Inflammatory macrophage treated with lipopolysaccharide for 4 hours (primary cell): Measurements from ENCODE around the gene ERC2.
A peak's percentile ranks its signal among the peaks of the same experiment; 100 is the strongest.

Source experiments
- DNase-seq: peaks from one replicate; pipeline ENCODE4 v3.0.0-alpha.2; 2020

Gene ERC2

DNA sequence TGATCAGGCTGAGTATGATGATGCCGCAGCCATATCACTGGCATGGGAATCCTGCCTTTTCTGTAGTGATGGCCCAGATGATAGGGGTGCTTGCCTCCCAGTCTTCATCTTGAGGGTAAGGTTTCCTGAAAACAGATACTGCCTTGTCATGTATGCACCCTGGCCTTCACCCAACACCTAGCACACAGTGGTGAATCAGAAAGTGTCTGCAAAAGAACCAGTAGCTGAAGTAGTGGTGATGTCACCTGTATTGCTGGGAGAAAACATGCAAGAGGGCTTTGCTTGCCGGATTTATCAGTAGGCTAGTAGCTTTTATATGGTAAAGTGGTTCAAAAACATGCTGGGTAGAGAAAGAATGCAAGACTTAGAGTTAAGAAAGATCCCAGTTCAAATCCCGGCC, 561.4 kb downstream of the ERC2 start:
- DNase-seq, result no peak

DNA sequence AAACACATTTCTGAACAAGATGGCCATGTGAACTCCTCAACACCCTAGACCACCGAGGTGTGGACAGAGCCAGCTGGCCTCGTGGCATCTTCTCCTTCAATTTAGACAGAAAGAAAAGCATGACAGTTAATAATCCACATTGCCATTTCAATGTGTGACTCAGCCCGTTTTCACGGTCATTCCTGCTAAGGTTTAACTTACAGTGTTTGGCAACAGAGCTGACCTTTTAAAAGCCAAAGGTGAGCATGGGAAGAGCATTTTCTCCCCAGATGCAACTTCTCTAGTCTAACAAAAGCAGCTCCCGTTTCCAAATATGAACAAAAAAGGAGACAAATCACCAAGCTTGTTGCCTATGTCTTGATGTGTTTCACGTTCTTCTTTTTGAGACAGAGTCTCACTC, 563.6 kb downstream of the ERC2 start:
- DNase-seq, result no peak

GRCh38 chr3:55903680-55904079, 564.6 kb downstream of the ERC2 start:
- no peak for DNase-seq

DNA sequence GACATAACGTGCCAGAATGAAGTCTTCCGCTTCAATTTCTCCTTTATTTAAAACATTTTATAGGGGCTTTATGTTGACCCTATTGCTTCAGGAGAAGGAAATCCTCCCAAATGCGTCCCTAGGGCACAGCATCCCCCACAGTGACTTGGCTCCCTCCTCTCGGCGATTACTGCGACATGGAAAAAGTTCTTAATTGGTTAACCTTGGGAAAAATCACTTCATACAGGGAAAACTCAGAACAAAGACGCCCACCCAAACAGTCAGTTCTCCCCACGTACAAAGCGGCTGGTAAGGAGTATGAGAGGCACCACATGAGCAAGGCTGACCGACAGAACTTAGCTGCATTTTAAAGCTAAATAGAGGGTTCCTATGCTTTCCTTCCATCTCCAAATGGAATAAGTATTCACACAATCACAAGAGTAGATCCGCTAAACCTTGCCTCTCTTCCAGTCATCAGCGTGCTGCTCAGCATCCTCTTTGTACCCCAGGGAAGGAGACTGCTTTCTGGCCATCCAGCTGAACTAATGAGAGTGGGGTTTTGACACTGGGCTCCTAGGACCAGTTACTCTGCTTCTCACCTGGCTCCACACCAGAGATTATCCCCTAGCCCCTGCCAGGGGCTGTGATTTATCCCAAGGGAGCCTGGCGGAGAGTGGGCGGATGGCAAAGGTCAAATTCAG, 565.9 kb downstream of the ERC2 start:
- no peak for DNase-seq

DNA sequence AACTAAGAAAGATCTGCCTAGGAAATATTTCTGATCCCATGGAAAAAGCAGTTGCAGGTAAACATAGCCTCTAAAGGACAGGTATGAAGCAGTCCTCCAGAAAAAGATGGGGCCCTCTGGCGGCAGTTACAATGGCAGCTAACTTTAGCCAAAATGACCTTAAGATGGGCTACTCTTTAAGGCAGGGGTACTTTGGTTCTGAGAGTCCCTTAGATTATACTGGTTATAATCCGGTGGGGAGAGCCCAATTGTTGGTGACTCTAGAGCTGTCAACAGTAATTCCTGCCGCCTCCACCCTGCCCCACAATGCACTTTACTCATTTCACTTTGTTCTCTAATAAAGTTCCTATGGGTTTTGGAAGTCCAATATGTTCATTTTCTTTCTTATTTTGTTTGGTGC, 568.4 kb downstream of the ERC2 start:
- DNase-seq, result no peak

- no peak for DNase-seq
These were observed 570.6 kb downstream of the ERC2 start for GRCh38 chr3:55897573-55898224.

GRCh38 chr3:55895897-55896566, 572.2 kb downstream of the ERC2 start:
- no peak for DNase-seq

DNA sequence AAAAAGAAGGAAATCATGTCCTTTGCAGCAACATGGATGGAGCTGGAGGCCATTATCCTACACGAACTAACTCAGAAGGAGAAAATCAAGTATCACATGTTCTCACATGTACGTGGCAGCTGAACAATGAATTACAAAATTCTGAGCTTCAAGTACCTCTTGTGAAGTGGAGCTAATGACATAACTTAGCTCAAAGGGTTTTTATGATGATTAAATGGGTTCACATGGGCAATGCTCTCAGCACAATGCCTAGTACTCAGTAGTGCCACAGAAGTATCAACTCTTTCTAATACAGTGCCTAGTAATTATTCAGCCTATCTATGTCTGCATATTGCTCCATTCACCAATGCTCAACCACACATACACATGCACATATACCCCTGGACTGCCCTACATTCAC, 573.7 kb downstream of the ERC2 start:
- DNase-seq, result no peak

GRCh38 chr3:55893045-55893664, 575.1 kb downstream of the ERC2 start:
- DNase-seq, result no peak

DNA sequence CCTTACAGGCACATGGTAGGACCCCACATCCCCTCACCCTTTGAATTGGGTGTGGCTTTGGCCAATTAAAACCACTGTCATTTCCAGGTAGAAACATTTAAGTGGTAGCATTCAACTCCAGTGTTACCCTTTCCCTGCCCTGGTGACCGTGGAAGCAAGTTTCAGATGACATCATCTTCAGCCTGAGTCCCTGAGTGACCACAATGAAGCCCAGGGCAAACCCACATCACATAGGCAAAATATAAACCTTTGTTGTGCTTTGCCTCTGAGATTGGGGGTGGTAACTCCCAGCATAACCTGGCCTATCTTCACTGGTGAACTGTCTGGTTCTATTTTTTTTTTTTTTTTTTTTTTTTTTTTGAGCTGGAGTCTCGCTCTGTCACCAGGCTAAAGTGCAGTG, 577.2 kb downstream of the ERC2 start:
- no peak for DNase-seq

DNA sequence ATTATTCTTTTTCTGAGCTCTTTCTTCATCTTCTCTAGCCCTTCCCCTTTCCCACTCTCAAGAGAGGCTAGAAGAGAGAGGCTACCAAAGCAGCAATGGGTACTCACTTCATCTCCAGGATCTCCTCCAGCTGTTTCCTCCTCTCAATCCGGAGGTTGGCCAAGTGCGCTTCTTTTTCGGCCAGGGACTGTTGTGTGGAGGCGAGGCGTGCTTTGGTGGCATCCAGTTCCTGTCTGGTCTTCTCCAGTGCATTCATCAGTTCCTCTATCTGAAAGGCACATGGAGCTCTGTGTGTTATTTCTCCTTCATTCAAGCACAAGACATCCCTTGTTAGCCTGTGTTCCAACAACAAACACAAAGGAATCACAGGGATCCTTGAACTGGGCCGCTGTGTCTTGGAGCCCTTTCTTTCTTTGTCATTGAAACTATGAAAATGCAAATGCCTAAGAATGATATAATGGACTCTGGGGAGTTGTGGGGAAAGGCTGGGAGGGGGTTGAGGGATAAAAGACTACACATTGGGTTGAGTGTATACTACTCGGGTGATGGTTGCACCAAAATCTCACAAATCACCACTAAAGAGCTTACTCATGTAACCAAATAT, 579.9 kb downstream of the ERC2 start:
- no peak for DNase-seq

DNA sequence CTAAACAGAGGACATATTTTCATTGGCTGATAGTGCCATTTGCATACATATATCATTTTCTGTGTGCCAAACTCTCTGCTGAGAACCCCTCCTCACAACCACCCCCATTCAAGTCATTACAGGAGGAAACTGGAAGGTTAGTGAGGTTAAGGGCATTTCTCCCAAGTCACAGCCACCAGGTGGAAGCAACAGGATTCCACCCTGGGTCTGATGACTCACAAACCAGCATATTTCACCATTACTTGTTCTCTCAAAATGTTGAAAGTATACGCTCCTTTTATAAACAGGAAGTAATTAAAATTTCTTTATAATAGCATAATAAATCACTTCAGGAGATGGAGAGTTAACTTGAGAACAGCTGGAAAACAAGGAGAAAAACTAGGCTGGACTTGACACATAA, 582.5 kb downstream of the ERC2 start:
- DNase-seq, result no peak

DNA sequence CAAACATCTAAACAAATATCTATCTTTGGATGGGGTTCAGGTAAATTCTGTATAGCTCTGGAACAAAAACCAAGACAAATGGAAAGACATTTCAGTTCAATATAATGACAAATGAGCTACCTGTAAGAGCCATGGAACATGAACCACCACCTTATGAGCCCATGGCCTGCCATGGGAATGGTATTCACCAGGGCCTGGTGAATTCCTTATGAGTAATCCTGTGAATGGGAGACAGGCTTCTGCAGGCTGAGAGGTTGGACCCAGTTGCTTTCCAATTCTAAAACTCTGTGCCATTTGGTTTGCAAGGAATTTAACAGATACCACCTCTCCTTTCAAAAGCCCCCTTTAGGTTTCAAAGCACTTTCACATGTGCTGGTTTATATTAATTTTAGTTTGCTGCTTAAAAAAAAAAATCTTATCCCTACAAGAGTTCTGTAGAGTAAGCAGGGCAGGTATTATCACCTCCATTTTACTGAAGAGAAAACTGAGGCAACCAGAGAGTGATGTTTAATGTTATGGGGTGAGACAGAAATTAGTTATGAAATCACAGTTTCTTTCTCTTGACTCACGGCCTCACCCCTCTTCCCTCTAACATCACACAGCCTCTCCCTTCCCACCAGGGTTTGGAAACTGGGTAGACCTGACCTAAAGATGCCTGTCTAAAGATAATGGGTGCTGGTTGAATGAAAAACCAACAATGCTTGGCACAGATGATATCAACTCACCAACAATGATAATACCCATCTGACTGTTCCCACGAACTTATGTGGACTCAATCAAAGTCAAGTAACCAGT, 583.6 kb downstream of the ERC2 start:
- no peak for DNase-seq

- peak; percentile 31 for DNase-seq
These were observed 584.2 kb downstream of the ERC2 start for GRCh38 chr3:55884066-55884465.

DNA sequence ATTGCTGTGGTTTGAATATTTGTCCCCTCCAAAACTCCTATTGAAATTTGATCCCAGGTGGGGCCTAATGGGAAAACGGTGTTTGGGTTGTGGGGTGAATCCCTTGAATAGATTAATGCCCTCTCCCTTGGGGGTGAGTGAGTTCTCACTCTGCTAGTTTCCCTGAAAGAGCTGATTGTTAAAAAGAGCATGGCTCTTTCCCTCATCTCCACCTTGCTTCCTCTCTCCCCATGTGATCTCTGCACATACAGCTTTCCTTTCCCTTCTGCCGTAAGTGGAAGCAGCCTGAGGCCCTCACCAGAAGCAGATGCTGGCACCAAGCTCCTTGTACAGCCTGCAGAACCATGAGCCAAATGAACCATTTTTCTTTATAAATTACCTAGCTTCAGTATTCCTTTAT, 586.3 kb downstream of the ERC2 start:
- no peak for DNase-seq

DNA sequence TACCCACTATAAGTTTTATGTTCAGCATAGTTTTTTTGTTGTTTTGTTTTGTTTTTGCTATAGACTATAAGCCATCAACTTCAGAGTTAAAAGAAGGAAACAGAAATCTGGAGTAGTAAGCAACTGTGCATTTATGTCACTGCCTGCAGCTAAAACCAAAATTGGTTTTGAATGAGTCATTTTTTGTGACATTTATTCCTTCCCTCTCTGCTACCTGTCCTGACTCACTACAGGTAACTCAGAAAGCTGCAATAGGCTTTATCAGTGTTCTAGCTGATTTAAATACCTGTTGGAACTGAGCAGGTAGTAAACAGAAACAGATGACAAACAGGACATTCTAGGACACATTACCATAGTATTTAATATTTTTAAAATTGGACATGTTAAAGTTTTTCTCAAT, 587.9 kb downstream of the ERC2 start:
- DNase-seq, result no peak

GRCh38 chr3:55879901-55880331, 588.4 kb downstream of the ERC2 start:
- no peak for DNase-seq

GRCh38 chr3:55877703-55878102, 590.6 kb downstream of the ERC2 start:
- DNase-seq, result no peak

GRCh38 chr3:55876560-55876959, 591.7 kb downstream of the ERC2 start:
- no peak for DNase-seq

DNA sequence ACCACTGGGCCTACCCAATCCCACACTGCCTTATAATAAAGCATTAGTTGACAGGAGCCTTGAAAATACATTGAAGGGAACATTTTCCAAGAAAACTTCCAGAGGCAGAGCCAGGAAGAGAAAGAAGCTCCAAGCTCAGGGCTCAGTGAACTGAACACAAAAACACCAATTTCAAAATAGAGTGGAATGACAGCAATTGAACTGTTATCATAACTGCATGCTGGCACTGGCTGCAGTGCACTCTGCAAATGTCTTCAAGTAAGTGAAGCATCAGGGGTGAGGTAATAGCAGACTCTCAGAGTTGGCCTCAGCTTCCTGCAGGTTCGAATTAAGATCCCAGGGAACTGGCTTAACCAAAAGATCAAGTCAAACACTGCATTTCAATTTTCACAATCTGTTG, 593.2 kb downstream of the ERC2 start:
- DNase-seq, result no peak

GRCh38 chr3:55873523-55874254, 594.6 kb downstream of the ERC2 start:
- no peak for DNase-seq

- no peak for DNase-seq
These were observed 597.7 kb downstream of the ERC2 start for GRCh38 chr3:55870594-55870993.
